Body of pancreas (tissue), 4 donors: ENCODE measurements around the gene KIF1C.

ENCODE experiments used
- POLR2A ChIP-seq, 3 donors: fragments of 450-650 bp; IDR thresholded peaks; one replicate each; pipeline ENCODE4 v1.6.1; 2016; ENCODE audit warnings: antibody characterized with exemption in 3 of 3, mild to moderate bottlenecking in 2 of 3
- TF ChIP-seq, protein P1 (sequence below), 7 experiments: fragments of 450-650 bp in 4 of 7; fragments of 200-600 bp in 3 of 7; sonication (generic) in 3 of 7; IDR thresholded peaks; one replicate each; pipeline ENCODE4 v1.5.1; 2016 to 2019; ENCODE audit warnings: antibody characterized with exemption in 7 of 7

DNA sequence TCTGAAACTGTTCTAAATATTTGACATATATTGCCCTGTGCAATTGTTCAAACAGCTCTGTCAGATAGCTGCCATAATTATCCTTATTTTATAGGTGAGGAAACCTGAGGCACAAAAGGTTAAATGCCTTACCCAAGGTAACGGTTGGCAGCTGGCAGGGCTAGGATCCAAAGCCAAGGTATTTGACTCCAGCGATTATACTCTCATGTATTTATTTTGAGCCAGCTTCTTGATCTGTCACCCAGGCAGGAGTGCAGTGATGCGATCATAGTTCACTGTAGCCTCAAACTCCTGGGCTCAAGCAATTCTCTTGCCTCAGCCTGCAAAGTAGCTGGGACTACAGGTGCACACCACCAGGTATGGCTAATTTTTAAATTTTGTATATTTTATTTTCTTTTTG is 39.6 kb upstream of the KIF1C start:
- no peak for TF ChIP-seq POLR2A (IDR thresholded peaks at IDR 0.05)
- TF ChIP-seq, protein P1, sequence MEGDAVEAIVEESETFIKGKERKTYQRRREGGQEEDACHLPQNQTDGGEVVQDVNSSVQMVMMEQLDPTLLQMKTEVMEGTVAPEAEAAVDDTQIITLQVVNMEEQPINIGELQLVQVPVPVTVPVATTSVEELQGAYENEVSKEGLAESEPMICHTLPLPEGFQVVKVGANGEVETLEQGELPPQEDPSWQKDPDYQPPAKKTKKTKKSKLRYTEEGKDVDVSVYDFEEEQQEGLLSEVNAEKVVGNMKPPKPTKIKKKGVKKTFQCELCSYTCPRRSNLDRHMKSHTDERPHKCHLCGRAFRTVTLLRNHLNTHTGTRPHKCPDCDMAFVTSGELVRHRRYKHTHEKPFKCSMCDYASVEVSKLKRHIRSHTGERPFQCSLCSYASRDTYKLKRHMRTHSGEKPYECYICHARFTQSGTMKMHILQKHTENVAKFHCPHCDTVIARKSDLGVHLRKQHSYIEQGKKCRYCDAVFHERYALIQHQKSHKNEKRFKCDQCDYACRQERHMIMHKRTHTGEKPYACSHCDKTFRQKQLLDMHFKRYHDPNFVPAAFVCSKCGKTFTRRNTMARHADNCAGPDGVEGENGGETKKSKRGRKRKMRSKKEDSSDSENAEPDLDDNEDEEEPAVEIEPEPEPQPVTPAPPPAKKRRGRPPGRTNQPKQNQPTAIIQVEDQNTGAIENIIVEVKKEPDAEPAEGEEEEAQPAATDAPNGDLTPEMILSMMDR (IDR thresholded peaks at IDR 0.05) = no peak
